IMR-90 (cell line): ENCODE results near the gene PHOSPHO1.

ENCODE experiments used
- CHD1 ChIP-seq: IDR thresholded peaks from 2 replicates; pipeline ENCODE4 v1.6.1; 2012; ENCODE audit warnings: low read depth, low read length, improper control_type of control experiment
- CTCF ChIP-seq: conservative IDR thresholded peaks from 2 replicates; pipeline ENCODE4 v1.5.1; 2012; ENCODE audit warnings: mild to moderate bottlenecking, low read depth, low read length, improper control_type of control experiment
- POLR2A ChIP-seq: IDR thresholded peaks from 2 replicates; pipeline ENCODE4 v1.6.1; 2012; ENCODE audit warnings: mild to moderate bottlenecking, low read depth, low read length

GRCh38 chr17:49229805-49230600, 584 bp downstream of the PHOSPHO1 start:
- TF ChIP-seq CTCF (no peak), POLR2A (no peak), CHD1 (no peak)
